NCI-H128 (cell line): ENCODE measurements around the gene SLC27A1.
"Not testable (repeated sequence)": the region's sequence is repeated elsewhere in the genome, so short reads cannot be mapped to it uniquely, and the experiment has no call there.

ENCODE experiments used
- DNase-seq: peaks from one replicate; lab custom pipeline; 2025; ENCODE audit not compliant: unreplicated experiment; lab: John Stamatoyannopoulos, UW

SLC27A1 gene

GRCh38 chr19:17456127-17456526 lies 14.2 kb upstream of the SLC27A1 start:
- no peak for DNase-seq

GRCh38 chr19:17457616-17458015 lies 12.7 kb upstream of the SLC27A1 start:
- DNase-seq = no peak

- DNase-seq = no peak
Observed at GRCh38 chr19:17458970-17459369, 11.4 kb upstream of the SLC27A1 start.

- DNase-seq = no peak
Observed at GRCh38 chr19:17460372-17461230, 9.7 kb upstream of the SLC27A1 start, which contains the start of gene NXNL1. Gene NXNL1, minus strand, starts transcription at chr19:17460926. Its CDS starts 57 bp downstream, at chr19:17460869.

GRCh38 chr19:17466487-17466850 lies 3.9 kb upstream of the SLC27A1 start:
- DNase-seq = no peak

GRCh38 chr19:17467471-17468301 lies 2.6 kb upstream of the SLC27A1 start:
- no peak for DNase-seq

- no peak for DNase-seq
Observed at GRCh38 chr19:17468302-17469091, 1.8 kb upstream of the SLC27A1 start.

- DNase-seq = no peak
Observed at GRCh38 chr19:17469092-17469480, 1.2 kb upstream of the SLC27A1 start.

- DNase-seq = peak; percentile 83
Observed at GRCh38 chr19:17469481-17470067, 750 bp upstream of the SLC27A1 start.

- DNase-seq = no peak
Observed at GRCh38 chr19:17471410-17472125, 1.2 kb downstream of the SLC27A1 start.

- DNase-seq = no peak
Observed at GRCh38 chr19:17473041-17473440, 2.7 kb downstream of the SLC27A1 start.

GRCh38 chr19:17475011-17475540 lies 4.8 kb downstream of the SLC27A1 start:
- not testable (repeated sequence) for DNase-seq

GRCh38 chr19:17475541-17476115 lies 5.3 kb downstream of the SLC27A1 start:
- no peak for DNase-seq

GRCh38 chr19:17479325-17479791 lies 9.0 kb downstream of the SLC27A1 start:
- DNase-seq = no peak

- no peak for DNase-seq
Observed at GRCh38 chr19:17481986-17482385, 11.7 kb downstream of the SLC27A1 start.

- no peak for DNase-seq
Observed at GRCh38 chr19:17482877-17483604, 12.7 kb downstream of the SLC27A1 start.

- DNase-seq = no peak
Observed at GRCh38 chr19:17483605-17484002, 13.3 kb downstream of the SLC27A1 start.

GRCh38 chr19:17484520-17485185 lies 14.3 kb downstream of the SLC27A1 start:
- no peak for DNase-seq
